HUDEP-2 (cell line): ENCODE data around the gene GPR18.
A peak's percentile ranks its signal among the peaks of the same experiment; 100 is the strongest.

Experiments
- DNase-seq, 76 experiments: peaks; one replicate each; lab custom pipeline; 2025; ENCODE audit not compliant: unreplicated experiment in 76 of 76; lab: John Stamatoyannopoulos, UW

GPR18 gene, protein sequence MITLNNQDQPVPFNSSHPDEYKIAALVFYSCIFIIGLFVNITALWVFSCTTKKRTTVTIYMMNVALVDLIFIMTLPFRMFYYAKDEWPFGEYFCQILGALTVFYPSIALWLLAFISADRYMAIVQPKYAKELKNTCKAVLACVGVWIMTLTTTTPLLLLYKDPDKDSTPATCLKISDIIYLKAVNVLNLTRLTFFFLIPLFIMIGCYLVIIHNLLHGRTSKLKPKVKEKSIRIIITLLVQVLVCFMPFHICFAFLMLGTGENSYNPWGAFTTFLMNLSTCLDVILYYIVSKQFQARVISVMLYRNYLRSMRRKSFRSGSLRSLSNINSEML

DNA sequence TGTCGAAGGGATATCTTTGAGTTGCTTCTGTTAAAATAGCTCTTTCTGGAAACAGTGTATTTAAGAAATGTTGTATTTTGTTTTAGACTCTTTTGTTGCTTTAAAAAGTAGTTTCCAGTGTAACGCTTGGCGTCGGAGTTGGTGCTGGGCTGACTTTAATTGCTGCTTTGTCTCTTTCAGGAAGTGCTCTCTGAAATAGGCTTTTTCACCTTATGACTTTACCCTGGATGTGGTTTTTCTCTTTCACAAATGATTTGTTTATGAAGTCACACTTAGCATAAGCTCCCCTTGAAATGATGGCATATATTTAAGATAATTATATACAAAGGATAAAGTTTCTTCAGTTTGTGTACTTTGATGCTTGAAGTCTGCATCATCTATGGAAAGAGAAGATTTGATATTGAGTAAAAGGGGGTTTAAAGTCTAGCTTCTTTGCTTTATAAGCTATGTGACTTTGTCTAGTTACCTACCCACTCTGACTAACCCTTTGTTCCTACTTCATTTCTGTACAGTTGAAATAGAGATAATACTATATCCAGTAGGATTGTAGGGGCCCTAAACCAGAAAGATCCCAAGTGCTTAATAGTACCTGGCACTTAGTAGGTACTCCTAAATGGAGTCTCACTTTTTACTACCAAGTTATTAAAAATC lies at the start of gene GPR18:
GPR18 (minus strand) TSS at position 170 of the 651 bp plus-strand sequence. CDS start 2,507 bp downstream, outside the sequence.
- no peak for DNase-seq

GRCh38 chr13:99307648-99308339 lies 49.6 kb upstream of the GPR18 start:
- peak in 19 of 76 experiments; percentile 1 to 46 (median 15) for DNase-seq

- DNase-seq, result no peak
Observed at GRCh38 chr13:99307247-99307646, 49.1 kb upstream of the GPR18 start, which contains the start of gene GPR183. Gene GPR183 (minus strand): TSS chr13:99307399. CDS start chr13:99296145, 11,254 bp downstream.

DNA sequence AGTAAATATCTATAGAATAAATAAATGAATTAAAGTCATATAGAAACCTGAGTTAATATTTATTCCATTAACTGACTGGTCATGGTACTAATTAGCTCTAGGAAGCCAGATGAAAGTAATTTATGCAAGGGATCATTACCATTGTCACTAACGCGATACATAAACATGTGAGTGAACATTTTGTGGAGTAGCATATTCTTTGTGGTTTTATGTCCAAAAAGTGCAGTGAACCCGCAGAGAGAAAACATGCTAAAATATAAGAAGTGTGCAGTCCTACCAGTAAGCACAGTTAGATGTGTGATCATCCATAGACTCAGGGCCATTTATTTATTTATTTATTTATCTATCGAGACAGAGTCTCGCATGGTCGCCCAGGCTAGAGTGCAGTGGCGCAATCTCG lies 47.4 kb upstream of the GPR18 start:
- DNase-seq, result no peak

DNA sequence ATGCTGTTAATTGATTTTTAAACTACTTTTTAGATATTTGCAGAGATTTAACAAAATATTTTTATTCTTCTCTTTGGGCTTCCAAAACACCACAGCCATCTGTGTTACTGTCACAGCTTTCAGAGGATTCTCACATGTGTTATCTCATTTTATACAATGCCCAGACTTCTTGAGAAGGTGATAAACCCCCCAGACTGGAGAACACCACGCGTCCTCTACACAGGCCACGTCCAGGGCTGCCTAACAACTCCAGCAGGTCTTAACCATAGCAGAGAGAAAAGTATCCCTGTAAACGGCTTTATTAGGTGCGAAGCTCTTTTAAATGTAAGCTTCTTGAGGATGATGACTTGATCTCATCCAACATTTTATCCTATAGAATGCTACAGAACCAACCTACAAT lies 47.0 kb upstream of the GPR18 start:
- DNase-seq, result no peak

DNA sequence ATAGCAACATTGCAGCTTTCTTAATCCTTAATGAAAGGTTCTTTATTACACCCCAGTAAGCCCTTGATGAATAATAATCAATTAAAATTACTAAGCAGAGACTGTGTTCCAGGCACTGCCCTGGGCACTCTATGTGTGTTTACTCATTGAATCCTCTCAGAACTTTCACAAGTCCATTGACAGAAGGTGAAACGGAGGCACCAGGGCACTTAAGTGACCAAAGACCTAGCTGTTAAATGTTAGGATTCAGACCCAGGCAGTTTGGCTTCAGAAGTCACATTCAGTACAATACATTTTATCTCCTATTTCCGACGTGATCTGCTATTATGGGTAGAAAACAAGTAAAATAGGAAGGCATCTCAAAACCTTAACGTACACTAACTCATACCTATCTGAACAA lies 46.4 kb upstream of the GPR18 start:
- DNase-seq, result no peak

- DNase-seq, result no peak
Observed at GRCh38 chr13:99303863-99304521, 45.8 kb upstream of the GPR18 start.

GRCh38 chr13:99302637-99303505 lies 44.7 kb upstream of the GPR18 start:
- no peak for DNase-seq

DNA sequence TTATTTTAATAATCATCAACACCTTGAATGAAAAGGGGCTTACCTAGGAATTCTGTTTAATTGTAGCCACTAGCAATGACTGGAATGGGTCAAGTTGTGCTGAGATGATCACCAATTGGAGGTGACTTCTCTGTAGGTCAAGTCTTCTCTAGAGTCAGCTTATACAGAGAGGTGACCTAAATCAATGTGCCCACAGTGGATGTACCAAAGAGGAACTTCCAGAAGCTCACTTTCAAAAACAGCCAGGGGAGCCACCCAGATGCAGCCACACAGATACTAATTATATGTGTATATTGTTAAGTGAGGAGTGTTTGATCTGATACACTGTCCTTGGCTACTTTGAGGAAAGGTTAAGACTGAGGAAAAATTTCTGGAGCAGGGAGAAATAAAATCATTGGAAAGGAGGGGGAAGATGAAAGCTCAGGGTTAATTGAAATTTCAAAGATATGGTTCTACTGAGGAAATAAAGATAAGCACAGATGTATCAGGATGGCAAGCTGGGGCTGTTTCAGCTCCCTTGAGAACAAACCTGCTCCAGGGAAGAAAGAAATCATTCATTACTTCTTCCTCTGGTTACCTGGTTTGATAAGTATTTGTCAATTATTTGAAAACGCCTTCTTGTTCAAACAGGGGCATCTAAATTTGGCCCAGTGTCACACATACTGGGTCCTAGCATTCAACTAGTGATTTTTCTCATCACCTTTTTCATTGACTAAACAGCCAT lies 43.9 kb upstream of the GPR18 start:
- no peak for DNase-seq

DNA sequence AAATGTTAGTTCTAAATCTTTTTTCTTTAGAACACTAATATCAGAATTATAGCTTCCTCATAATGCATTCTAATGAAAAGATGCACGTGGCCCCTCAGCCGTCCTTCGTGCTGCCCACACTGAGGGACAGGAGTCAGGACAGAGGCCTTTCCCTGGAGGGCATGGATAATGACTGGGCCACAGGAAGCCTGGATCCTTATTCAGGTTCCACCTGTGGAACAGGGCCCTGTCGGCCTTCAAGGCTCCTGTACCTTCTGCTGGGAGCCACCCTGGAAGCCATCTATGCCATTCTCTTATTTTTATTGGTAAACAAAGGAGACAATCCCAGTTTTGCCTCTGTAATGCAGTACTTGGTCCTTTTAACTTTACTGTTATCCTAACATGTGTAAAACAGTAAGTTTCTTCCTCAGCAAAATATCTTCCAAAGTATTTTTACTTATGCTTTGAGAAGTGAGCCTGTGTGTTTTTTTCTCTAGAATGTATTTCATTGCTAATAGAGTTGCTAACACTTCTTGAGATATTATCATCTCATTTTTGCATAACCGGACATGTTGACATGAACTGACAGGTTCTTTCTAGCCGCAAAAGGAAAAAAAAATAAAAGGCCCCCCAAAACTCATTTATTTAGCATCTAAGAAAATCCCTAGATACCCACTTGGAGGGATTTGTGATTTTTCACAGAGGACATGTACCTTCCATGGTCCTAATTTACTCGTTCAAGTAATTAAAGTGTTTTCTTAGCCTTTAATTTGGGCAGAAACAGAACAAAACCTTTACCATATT lies 43.1 kb upstream of the GPR18 start:
- DNase-seq, result no peak

GRCh38 chr13:99299920-99300341 lies 41.8 kb upstream of the GPR18 start:
- DNase-seq, result no peak

- DNase-seq, result no peak
Observed at GRCh38 chr13:99299256-99299919, 41.2 kb upstream of the GPR18 start.

DNA sequence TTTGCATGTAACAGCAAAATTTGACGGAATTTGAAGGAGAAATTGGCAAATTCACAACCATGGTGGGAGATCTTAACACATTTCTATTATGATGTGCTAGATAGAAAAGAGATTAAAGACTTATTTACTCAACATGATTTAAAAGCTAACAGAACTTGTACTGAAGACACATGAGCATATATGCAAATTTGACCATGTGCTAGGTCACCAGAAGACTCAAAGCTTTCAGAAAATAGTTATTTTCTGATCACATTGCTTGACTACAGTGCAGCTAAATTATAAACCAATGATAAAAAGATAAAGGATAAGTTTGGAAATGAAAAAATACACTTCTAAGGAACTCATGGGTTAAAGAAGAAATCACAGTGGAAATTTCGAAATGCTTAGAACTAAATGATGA lies 39.9 kb upstream of the GPR18 start:
- DNase-seq, result no peak

DNA sequence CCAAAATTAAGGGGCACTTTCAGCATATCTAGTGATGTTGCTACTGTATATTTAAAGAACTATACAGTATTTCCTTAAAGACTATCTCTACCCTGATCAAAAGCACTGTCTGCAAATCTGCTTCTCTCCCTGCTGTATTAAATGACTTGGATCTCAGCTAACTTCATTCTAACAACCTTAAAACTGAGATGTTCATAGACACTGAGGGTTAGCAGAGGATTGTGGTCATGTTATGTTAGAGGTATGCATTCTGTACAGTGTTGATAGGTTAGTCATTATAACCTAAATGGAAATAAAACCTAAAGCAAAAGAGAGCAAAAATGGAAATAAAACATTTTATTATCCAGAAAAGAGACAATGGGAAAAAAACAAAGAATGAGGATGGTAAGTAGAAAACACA lies 39.2 kb upstream of the GPR18 start:
- DNase-seq, result no peak

DNA sequence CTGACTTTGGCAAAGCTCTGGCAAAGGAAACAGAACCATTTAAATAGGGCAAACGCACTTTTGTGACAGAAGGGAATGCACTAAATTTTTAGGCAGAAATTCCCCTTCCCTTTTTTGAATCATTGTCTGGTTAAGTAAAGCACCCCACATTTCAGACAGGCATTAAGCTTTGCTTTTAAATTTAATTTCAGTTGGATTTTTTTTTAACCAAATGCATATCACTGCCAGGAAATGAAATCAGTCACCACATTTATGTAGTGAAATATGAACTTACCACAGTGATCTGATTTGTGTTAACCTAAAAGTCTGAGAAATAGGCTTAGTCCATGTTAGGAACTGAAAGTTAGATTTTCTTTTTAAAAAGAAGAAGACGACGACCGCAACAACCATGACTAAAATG lies 38.2 kb upstream of the GPR18 start:
- no peak for DNase-seq

DNA sequence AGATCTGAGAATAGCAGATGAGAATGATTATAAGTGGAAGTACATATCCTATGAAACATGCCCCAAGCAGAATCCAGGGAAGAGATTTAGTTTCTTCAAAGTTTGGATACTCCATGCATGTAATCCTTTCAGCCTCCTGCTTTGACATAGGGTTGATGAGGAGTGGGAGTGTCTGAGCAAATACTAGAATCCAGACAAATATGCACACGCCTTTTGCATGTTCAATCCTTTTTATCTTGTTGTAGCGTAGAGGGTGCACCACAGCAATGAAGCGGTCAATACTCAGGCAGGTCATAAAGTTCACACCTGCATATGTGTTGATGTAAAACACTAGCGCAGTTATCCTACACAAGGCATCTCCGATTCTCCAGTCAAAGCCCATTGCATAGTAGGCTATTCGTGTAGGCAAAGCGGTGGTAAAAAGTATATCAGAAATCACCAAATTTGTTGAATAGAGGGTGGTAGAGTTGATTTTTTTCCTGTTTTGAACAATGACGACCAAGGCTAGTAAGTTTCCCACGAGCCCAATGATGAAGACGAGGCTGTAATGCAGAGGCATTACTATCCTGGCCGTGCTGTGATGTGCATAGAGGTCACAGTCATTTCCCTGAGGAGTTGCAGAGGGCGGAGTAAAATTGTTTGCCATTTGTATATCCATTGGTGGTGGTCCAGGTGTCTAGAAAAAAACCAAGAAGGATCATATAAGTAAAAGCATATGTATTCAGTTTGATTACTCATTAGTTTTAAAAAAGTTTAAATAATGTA lies 37.5 kb upstream of the GPR18 start:
- DNase-seq, result no peak

DNA sequence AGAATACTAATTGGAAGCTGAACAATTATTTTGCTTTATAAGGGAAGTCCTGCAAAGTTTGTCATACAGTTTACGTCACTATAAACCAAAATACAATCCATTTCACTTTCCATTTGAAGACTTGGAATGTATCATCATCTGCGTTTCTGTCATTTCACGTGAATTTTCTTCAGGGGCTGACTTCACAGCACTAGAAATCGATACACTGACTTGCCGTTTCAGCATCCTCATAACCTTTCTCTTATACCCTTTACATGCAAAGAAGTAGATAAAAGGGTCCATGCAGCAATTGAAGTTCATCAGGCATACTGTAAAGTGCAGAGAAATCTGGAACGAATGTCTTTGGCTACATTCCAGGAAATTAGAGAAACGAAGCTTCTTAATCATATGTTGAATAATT lies 36.8 kb upstream of the GPR18 start:
- DNase-seq, result no peak
